ENCODE measurements around the gene SHOC2.
A peak's percentile ranks its signal among the peaks of the same experiment; 100 is the strongest.

The SHOC2 gene

DNA sequence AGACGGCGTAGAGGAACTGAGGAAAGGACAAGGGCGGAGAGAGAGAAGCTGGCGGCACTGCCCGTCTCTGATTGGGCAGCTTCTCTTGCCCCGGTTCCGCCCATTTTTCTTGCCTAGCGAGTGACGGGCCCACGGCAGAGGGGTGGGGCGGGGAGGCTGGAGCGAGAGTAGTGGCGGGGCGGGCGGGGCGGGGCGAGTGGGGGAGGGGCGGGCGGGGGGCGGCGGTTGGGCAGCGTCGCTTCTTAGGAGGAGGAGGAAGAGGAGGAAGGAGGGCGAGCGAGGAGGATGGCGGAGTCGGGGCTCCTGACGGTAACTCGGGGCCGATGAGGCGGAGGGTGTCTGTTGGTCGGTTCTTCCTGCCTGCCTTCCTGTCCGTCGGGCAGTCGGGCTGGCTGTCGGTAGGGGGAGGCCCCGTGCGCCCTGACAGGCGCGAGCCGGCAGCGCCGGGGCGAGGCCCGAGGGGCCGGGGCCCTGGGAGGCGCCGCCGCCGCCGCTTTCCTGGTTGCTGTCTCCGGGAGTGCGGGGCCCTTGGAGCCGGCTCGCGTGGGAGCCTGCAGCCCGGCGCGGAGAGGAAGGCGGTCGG, at the start of gene SHOC2:
TSS of gene SHOC2 (plus strand) at position 256 of the 583 bp plus-strand sequence. CDS start 44,755 bp downstream, outside the sequence.
- DNase-seq, result peak; percentile 40

DNA sequence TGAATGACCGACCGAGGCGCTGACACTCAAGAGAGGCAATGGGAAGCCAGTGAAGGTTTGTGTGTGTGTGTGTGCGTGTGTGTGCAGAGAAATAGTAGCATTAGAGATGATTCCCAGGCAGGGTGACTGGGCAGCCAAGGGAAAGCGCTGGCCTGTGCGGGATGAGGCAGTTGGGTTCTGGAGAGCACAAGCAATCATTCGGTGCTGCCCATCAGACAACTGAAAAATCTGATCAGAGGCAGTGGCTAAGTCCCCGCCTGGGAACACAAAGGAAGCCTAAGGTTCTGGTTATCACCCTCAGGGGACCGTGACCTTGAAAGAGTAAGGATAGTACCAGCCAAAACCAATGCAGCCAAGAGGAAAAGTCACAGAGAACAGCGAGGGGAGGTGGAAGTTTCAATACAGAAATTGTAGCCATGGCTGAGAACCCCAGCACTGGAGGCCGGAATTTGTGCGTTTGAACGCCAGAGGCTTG, 48.5 kb upstream of the SHOC2 start:
- no peak for DNase-seq

GRCh38 chr10:110871298-110872084, 47.9 kb upstream of the SHOC2 start, which contains the start of gene PDCD4:
Gene PDCD4, plus strand, starts transcription at chr10:110871928. Its CDS starts 4,100 bp downstream, at chr10:110876028.
- DNase-seq, result peak; percentile 95

DNA sequence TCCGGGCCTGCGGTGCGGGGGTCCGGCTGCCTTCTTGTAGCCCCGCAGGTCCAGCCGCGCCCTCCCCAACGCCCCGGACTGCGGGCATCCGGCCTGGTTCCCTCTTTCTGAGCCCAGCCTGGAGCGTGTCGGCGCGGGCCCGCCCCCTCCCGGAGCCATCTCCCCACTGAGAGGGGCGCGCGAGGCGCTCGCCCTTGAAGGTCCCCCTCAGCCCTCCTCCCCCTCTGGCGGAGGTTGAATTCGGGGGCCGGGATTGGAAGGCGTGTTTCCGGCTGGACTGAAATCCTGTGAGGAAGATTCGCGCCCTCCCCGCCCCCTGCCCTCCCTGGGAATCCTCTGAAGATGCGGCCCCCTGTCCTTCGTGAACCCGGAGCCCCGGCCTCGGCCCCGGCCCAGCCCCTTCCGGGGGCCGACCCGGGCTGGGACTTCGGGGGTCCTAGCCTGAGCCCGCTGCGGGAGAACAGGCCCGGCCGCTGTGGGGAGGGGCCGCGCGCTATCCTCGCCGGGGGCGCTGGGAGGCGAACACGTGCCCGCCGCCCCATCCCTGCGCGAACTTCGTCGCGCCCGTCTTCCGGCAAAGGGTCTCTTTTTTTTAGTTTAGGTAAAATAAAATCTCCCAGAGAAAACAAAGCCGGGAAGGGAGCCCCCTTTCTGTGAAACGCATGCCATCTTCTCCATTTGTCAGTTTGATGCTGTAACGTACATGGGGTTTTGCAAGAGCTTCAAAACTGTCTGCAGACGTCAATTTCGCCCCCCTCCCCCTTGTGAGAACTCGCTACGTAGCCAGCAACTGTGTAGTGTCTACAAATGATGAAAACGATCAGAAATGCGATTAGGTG, 47.0 kb upstream of the SHOC2 start:
- peak; percentile 66 for DNase-seq

DNA sequence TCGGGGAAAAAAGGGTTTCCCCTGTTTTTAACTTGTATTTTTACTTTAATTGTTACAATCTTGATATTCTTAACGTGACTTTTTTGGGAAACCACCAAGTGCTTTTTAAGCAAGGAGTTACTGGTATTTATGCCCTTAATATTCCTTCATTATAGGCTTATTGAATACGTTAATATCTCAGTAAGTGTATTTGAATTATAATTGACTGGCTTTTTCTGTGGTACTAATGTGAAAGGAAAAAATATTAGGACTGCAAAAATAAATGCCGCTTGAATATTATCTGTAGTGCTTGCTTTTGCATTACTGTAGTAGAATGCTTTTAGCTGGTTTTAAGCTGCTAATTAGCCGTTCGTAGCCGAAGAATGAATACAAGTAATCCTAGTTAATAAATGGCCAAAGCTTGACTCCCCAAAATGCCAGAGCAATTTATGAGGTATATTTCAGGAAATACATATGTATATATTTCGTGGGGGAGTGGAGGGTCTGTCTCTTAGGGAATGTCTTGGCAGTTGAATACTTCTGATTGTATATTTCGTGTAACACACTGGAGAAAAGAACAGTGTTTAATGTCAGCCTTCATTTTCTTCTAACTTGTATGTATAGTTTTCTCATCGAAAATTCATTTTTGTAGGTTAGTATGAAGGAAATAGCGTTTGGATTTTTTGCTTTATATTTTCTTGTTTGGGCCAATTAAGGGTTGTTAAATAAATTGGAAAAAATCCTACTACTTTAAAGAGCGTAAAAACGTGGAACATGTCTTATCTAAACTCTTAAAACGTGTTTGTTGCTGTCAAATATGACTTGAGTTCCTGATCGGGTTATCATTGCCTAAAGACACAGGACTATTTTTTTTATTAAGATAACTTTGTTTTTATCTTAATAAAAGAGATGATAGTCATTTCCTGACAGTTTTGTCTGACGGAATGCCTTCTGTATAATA, 46.1 kb upstream of the SHOC2 start:
- peak; percentile 14 for DNase-seq

- DNase-seq, result no peak
Observed at GRCh38 chr10:110873951-110874350, 45.5 kb upstream of the SHOC2 start.

- DNase-seq, result no peak
Observed at GRCh38 chr10:110876000-110876399, 43.4 kb upstream of the SHOC2 start.

DNA sequence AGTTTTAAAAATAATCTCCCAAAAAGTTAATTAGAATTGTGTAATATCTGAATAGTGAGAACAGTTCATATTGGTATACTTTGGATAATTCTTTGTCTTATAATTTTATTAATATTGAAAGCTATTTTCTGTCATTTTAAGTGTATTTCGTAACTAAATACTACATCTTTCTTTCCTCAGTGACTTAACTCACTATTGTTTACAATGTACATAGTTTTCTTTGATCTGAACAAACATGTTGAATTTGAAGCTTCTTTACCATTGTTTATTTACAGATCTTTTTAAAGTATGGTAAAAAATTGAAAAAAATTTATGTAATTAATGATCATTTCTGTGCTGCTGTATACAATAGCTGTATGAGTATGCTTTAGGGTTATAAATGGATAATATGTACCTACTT, 42.6 kb upstream of the SHOC2 start:
- DNase-seq, result no peak

DNA sequence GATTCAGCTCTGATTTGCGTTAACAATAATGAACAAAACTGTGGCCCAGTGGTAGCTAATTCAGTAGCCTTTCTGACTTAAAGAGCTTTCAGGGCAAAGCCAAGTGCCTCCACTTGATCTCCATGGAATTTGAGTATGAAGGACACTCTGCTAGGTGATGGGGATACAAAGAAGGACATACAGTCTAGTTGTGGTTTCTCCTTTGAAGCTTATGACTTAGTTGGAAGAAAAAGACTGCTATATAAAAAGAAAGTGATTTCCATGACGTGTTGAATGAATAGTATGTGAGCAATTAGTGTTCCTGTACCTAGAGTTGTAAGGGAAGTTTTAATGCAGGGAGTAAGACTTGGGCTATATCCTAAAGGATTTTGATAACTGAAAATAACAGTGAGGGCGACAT, 39.4 kb upstream of the SHOC2 start:
- no peak for DNase-seq

DNA sequence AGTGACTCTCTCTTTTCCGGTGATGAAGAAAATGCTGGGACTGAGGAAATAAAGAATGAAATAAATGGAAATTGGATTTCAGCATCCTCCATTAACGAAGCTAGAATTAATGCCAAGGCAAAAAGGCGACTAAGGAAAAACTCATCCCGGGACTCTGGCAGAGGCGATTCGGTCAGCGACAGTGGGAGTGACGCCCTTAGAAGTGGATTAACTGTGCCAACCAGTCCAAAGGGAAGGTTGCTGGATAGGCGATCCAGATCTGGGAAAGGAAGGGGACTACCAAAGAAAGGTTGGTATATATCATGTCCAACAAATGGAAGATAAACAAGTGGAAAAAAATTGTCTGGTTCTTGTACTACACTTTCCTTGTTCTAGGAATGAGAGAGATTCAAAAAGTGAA, 38.2 kb upstream of the SHOC2 start:
- no peak for DNase-seq

- no peak for DNase-seq
Observed at GRCh38 chr10:110881905-110882304, 37.5 kb upstream of the SHOC2 start.

GRCh38 chr10:110883924-110884323, 35.5 kb upstream of the SHOC2 start:
- no peak for DNase-seq

- DNase-seq, result no peak
Observed at GRCh38 chr10:110885932-110886674, 33.3 kb upstream of the SHOC2 start.

GRCh38 chr10:110887560-110887959, 31.8 kb upstream of the SHOC2 start:
- DNase-seq, result no peak

- no peak for DNase-seq
Observed at GRCh38 chr10:110892602-110893288, 26.7 kb upstream of the SHOC2 start.

GRCh38 chr10:110893559-110894179, 25.7 kb upstream of the SHOC2 start:
- peak; percentile 47 for DNase-seq

DNA sequence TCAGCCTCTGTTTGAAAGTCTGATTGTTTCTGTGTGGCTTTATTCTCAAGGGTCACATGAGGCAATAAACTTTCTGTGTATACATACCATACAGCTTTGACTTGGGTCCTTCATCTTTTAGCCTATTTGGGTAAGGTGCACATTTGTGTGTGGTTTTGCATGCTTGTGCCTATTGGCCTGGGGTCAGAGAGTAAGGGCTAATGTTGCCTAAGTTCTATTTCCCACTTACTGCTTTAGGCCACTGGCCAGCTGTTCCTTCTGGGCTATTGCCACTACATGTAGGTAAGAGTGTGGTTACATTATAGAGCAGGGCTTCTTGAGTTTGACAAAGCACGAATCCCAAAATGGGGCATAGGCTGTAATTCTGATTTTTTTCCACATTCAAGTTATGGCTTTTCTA, 22.2 kb upstream of the SHOC2 start:
- no peak for DNase-seq

- DNase-seq, result no peak
Observed at GRCh38 chr10:110898391-110898790, 21.0 kb upstream of the SHOC2 start.

- no peak for DNase-seq
Observed at GRCh38 chr10:110900983-110901382, 18.4 kb upstream of the SHOC2 start.

Data from NCI-H1694 (cell line).